GM21786 (cell line): ENCODE results near the gene FOXO6.

Experiments
- ATAC-seq: cut with Tn5 transposase; IDR thresholded peaks from one replicate; pipeline ENCODE4 v1.9.1; 2021; ENCODE audit not compliant: unreplicated experiment

Gene FOXO6

DNA sequence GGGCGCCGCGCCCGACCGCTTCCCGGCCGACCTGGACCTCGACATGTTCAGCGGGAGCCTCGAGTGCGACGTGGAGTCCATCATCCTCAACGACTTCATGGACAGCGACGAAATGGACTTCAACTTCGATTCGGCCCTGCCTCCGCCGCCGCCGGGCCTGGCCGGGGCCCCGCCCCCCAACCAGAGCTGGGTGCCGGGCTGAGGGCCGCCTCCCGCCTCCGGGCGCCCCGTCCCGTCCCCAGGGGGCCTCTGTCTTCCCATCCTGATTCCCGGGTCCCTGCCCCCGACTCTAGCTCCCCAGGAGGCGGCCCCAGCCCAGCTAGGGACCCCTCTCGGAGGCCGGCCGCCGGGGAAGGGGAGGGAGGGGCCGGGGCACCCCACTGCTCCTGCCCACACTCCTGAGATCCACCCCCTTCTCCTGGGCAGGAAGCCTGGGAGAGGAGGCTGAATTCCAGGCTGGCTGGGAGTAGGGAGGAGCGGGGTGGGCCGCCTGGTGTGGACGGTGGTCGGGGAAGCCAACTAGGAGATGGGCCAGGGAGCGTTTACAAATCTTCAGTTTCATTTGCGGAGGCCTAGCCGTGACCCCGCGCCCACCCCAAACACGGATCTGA, 21.4 kb downstream of the FOXO6 start:
- no peak for ATAC-seq

DNA sequence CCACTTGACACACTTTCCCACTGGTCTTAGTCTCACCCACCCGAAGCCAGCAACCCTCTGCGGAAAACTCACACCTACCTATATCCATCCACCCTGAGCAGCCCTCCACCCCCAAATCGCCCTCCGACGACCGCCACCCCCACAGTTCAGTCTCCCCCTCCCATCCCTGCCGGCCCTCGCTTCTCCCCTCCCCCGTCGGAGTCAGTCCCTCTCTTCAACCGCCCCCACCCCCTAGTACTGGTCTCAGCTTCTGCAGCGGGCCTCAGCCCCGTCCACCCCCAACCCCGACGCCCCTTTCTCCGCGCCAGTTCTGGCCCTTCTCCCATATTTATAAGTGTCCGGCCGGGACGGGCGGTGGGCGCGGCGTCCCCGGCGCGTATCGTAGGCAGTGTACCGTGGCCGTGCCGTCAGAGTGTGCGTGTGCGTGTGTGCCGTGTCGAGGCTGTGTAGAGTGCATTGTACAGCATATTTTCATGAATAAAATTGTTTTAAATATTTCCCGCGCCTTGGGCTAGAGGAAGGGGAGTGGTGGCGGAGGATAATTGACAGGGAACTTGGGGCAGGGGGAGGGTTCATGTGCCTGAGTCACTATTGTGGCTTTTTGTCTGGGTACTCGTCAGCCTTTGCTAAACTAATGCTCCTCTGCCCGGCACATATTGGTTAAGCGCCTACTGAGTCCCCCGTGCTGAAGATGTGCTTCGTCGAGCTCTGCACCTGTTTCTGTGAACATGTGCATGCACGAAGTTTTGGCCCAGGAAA, 22.0 kb downstream of the FOXO6 start:
- no peak for ATAC-seq

DNA sequence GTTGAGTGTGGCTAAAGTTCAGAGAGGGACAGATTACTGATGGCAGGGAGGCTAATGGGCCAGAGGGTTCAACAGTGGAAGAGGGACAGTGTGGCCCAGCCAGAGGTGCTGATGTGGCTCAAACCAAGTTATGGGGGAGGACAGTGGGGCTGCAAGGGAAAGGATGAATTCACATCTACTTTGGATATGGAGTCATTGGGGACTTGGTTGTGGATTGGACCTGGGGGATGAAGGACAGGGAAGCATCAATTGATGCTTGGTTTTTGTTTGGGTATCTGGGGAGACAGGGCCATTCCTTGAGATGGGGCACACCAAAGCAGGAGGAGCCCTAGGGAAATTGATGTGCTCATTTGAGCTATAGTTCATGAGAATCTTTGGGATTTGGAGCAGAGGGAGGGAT, 23.3 kb downstream of the FOXO6 start:
- no peak for ATAC-seq

DNA sequence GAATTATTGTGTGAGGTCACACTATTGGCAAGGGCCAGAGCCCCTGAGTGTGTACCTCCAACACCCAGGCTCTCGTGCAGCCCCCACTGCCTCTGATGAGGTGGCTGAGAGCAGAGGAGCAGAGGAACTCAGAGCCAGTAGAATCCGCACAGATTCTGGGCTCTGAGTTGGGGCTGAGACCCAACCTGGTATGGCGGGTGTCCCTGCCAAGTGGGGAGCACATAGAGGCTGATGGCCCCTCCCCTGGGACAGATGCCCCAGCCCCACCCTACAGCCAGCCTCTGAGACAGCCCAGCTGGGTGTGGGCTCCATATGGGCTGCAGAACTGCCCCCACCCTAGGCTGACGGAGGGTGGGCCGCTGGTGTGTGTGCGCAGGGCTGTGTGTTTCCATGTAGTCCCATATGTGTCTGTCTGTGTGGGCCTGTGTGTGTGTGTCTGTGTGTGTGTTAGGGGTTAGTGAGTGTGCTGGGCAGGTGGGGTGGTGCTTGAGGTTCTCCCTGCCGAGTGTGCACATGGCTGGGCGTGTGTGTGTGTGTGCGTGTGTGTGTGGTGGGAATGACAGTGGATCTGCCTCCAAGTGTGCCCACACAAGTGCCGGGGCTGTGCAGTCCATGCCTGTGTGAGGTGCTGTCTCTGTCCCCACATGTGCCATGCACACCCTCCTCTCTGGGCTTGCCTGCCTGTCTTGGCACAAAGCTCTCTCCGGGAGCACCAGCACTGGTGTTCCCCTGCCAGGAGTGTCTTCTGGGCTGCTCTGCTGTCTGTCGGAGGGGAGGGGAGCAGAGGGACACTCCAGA, 24.4 kb downstream of the FOXO6 start:
- ATAC-seq = no peak

DNA sequence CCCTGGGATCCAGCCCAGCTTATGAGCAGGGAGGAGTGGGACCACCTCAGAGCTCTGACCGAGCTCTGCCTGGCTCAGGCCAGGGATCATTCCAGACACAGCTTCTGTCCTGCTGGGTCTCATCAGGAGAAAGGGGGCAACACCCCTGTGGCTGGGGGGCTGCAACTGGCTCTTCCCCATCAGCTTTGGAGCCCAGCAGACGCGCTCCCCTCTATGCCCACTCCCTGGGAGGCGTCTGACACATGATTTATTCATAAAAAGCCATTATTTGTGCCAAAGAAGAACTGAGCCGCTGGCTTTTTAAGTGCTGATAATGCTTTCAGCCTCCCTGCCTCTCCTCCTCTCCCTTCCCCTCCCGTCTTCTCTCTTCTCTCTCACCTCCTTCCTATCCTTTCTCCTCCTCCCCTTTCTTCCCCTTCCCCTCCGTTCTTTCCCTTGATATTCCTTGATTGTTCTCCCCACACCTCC, 25.0 kb downstream of the FOXO6 start:
- ATAC-seq = no peak

DNA sequence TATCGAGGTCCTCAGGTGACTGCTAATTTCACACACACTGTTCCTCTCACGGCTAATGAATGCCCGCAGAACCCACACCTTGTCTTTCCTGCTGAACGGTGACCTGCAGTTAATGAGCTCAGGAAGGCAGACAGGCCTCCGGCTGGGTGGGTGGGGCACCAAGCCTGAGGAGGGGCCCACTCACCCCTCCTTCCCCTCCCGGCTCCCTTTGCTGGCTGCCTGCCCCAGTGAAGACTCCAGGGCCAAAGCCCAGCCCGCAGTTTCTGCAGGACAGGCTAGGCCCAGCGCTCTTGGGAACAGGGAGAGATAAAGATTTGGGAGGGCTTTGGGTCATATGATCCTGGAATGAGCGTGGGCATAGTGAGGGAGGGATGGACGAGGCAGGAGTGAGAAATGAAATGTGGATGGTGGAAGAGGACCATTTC, 26.4 kb downstream of the FOXO6 start:
- ATAC-seq = no peak

DNA sequence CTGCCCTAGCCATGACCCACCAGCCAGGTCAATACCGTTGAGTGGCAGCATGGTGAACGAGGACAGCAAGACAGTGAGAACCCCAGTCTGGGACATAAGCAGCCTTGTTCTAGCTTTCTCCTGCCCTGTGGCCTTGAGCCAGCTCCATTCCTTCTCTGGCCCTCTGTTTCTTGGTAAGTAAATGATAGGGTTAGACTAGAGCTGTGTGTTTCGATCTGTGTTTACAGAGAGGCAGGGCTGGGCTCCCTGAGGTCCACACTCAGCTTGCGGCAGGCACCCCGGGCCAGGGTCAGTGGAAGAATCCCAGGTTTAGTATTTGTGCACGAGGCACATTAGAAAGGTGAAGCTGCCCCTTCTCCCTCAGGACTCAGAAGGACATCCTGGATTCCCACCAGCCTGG, 27.3 kb downstream of the FOXO6 start:
- ATAC-seq = no peak

DNA sequence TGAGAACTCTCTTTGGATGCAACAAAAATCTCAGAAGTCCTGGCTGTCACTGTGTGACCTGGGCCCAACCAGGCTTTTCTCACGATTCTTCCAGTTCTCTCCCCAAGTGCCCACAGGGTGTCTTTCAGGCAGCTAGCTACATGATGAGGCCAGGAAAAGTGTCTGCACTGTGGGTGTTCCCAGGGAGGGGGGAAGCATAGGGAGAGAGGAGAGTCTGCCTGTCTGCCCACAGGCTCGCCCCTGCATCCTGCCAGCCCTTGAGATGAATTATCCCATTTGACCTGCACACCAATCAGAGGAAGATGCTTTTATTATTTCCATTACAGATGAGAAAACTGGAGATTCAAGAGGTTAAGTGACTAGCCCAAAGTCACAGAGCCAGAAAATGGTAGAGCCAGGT, 27.8 kb downstream of the FOXO6 start:
- ATAC-seq = no peak

DNA sequence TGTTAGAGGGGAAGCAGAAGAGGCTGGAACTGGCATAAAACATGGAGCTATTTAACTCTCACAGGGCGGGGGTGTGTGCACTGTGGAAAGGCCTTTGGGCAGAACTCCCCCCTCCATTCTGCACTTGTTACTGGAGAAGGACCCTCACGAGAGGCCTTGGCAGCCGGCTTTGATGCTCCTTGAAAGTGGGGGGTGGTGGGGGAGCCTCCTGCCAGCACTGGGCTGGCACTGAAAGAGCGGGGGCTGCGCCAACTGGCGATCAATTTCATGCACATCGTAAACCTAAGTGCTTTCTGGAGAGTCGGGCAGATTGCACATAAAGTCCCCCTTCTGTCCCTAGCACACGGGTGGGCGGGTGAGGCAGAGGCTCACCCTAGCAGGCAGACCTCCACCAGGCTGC, 28.9 kb downstream of the FOXO6 start:
- ATAC-seq = no peak

DNA sequence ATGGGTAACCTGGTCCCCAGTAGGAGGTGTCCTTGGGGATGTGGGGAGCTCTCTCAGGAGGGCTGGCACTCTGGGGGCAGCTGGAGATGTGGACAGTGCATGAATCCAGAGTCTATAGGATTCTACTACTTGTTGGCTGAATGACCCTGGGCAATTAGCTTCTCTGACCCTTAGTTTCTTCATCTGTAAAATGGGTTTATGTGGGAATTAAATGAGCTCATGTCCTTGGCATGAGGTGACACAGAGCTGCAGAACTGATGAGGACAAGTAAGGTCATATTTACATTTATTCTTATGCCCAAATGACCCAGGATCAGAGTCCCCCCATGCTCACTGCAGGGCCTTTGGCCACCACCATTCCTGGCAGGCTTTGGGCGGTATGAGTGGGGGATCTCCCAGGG, 29.3 kb downstream of the FOXO6 start:
- ATAC-seq = no peak

DNA sequence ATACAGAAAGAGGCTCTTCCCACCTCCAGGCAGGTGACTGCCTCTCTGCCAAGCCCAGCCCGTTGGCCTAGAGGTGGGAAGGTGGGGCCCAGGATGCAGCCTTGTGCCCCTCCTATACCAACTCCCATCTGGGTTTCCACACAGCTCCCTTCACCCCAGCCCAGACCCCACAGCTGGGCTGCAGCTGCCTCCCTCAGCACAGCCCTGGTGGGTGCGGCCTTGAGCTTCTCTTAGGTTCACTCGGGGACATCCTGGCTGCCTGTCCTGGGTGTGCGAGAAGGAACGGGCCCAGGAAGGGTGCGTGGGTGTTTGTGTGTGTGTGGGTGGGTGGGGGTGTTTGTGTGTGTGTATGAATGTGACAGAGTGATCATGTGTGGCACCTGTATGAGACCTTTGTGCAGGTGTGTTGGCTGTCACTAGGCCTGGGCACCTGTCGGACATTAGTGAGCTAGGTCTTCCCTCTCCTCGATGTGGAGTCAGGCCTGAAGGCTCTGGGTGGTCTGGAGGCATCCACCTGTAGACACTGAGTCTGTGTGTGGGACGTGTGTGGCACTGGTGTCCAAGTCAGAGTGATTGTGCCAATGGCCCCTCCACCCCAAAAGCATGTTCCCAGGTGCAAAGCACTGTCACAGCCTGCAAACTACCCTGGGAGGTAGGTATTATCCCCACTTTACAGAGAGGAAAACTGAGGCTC, 30.7 kb downstream of the FOXO6 start:
- ATAC-seq = no peak

DNA sequence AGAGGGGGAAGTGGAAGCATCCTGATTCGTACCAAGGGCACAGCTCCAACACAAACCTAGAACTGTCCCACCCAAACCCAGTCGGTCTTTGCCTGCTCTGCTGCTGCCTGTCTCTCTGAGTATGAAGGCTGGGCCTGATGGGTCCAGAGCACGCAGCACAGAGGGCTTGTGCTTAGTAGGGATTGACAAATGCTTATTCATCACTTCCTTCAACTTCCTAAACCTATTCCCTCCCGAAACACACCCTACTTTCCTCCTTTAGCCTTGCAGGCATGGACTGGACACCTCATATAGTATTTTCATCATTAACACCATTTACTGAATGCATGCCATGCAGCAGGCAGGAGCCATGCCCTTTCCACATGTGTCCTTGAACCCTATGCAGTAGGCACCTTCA, 31.3 kb downstream of the FOXO6 start:
- no peak for ATAC-seq

DNA sequence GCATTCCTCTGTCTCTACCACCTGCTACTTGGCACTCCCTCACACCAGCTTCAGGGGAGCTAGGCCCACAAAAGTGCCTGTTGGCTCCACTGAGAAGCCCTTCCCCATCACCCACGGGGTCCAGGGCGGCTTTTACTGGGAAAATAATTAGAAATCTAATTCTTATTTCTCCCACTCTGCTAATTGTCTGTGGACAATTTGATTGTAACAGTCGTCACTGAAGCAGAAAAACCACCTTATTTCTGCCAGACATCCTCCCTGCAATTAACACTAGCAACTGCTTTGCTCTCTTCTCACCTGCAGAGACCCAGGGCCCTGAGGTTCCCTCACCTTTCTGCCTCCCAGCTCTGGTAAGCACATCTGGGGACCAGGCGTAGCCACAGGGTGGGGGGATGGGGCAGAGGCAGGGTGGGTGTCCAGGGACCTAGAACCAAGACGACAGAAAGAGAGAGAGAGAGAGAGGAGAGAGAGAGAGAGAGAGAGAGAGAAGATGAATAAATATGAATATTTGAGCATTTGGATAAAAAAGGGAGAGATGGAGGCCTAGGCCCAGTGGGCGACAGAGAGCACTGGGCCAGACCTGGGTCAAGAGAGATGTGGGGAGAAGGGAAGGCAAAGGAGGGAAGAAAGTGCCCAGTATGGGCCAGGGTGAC, 32.6 kb downstream of the FOXO6 start:
- no peak for ATAC-seq

DNA sequence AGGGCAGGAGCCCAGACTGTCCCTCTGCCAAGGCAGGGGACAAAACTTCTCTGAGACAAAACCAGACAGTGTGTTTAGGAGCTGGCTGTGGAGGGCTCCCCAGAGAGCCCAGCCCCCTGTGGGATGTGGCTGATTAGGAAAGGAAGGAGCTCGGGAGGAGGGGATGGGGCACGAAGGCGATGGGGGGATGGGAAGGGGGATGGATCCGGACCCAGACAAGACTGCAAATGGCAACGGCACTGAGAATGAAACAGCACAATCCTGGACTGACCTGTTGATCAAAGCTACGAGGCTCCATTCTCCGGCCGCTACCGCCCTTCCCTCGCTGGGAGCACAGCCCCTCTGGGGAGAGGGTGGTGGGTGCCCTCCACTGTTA, 33.1 kb downstream of the FOXO6 start:
- no peak for ATAC-seq

DNA sequence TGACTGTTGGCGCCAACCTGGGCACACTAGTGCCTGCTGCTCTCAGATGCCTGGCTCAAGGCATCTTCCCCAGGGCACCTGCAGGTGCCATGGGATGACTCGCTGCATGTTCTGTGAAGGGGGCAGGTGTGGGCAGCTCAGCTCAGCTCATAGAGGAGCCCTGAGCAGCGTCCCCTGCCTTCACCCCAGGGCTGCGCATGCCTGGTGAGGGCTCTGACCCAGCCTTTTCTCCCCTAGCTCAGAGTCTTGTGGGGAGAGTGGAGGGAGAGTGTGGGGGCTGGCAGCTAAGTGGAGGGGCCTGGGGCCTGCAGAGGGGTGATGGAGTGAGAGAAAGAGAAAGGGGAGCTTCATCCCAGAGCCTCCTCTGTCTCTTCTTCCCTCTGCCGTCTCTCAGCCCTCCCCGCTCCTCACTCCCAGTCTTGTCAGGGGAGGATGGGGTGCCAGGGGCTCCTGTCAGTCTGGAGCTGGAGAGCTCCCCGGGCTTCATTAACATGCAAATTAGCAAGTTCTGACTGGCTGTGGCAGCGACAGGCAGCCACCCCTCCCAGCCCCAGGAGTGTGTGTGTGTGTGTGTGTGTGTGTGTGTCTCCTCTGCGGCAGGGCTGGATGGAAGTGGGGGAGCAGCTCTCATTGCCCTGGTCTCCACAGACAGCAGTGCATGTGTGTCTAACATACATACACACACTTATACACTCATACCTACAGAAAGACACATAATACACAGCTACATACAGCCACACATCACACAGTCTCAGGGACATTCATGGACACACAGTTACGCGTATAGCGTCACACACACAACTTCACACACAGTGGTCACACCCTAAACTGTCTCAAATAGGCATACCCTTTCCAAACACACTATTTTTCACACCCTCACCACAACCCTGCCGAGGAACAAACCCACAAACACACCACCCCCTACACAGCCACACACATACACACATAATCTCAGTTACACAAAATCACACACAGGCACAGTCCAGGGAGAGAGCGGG, 34.0 kb downstream of the FOXO6 start:
- no peak for ATAC-seq

DNA sequence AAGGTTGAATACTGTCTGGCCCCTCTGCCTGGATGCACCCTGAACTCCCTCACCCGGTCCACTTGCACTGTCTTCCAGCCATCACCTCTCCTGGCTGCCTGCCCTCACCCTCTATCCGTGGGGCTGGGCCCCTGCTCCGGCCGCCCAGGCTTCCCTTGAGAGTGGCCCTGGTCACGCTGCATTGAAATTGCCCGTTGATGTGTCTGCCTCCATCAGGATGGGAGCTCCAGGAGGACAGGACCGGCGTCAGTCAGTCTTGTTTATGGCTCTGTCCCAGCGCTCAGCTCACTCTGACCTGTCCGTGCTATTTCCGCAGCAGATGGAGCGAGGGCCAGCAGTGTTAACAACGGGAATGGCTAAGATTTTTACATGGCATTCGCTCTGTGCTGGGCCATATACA, 34.9 kb downstream of the FOXO6 start:
- no peak for ATAC-seq

DNA sequence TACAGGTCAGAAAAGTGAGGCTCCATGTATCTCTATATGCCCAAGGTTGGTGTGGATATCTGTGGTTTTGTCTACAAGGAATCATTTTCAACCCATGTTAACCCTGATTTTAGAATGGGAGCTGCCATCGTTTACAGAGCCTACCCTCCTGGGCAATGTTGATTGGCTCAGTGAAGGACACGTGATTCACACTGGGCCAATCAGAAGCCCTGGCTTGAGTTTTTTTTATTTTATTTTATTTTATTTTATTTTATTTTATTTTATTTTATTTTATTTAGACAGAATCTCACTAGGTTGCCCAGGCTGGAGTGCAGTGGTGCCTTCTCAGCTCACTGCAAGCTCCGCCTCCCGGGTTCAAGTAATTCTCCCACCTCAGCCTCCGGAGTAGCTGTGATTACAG, 35.8 kb downstream of the FOXO6 start:
- ATAC-seq = no peak

DNA sequence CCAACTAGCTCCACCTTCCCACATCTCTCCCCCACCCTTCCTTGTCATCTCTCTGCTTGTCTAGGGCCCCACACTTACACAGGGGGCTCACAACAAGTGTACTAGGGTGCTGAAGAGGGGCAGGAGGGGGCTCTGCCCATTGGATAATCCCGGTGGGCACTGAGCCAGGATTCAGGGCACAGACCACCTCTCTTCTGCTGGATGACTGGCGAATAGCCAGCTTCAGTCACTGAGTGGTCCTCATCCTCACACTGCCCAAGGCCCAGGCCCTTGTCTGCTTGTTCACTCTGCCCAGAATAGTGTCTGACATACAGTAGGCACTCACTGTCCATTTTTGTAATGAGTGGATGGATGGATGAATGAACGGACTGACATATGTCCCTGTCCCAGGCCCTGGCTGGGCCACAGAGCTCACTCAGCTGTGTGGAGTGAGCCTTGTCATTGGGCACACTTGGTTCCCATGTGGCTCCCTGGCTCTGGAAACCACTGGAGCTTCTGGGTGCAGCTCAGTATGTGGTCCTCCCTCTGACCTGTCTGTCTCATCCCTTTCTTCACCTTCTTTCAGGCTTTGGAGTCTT, 36.6 kb downstream of the FOXO6 start:
- no peak for ATAC-seq

DNA sequence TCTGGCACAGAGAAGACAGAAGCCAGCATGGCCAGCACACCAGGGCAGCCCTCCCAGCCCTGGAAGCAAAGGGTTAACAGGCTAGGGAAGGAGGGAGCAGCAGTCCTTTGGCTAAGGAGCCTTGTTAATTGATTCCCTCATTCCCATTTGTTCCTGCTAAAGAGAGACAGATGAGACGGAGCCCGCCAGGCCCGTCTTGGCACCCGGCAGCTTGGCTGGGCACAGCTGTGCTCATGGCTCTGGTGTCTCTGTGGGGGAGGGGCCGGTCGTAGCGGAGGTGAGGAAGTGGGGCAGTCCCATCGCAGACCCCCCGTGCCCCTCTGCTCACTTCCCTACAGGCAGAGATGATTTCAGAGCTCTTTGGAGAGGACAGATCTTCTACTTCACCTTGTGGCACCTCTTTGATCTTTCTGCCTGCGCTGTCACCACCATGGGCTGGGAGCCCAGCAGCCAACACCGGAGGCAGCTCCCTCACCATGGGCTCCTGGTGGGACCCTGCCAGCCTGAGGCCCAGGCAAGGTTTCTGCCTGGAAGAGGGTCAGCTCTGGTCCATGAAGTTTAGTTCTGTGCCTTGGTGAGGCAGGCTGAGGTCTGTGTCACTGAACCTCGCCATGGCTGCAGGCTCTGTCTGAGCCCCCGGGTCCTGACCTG, 38.0 kb downstream of the FOXO6 start:
- ATAC-seq = no peak
